ENCODE results near the gene KIF26A.
"Not testable (repeated sequence)": the region's sequence is repeated elsewhere in the genome, so short reads cannot be mapped to it uniquely, and the experiment has no call there.

Gene KIF26A

GRCh38 chr14:104195361-104195760, 57.0 kb downstream of the KIF26A start:
- no peak for DNase-seq

DNA sequence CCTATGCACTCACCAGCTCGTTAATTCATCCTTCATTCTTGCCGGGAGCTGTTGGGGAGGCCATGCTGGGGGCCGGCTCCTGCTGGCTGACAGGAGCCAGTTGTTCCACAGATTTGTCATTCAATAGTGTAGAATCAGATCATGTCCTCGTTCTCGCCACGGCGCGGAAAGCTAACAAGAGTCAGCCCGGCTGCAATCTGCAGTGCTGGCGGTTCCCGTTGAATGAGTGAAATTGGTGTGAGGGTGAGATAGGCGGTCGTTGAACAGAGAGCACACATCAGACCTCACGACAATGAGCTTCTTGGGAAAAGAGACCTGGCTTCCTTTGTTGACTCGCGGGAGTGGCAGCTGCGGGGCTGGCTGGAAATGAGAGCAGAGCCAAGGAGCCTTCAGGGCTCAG, 57.5 kb downstream of the KIF26A start:
- DNase-seq = no peak

DNA sequence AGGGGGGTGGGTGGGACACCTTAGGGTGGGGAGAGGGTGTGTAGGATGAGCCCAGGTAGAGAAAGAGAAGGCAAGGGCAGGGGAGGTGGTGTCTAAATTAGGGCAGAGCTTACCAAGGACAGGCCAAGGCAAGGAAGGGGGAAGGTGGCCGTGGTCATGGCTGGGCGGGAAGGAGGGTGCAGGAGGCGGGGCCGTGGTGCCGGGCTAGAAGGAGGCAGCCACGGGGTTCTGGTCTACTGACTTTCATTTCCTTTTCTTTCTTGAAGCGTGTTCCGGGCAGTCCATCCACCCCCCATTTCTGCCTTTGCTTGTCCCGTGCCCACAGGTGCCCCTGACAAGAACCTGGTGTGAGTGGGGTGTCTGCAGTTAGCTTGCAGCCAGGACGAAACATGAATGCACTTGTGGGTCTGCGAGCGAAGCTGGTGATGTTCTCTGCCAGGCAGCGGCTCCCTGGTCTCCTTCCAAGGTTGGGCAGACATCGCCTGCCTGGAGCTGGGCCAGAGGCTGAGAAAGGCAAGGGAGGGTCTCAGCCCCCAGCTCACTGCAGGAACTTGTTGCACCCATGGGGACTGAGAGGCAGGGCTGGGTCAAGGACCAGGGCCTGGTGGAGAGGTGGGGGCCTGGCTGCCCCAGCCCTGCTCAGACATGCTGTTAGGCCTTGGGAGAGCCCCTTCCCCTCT, 58.2 kb downstream of the KIF26A start:
- DNase-seq = no peak

DNA sequence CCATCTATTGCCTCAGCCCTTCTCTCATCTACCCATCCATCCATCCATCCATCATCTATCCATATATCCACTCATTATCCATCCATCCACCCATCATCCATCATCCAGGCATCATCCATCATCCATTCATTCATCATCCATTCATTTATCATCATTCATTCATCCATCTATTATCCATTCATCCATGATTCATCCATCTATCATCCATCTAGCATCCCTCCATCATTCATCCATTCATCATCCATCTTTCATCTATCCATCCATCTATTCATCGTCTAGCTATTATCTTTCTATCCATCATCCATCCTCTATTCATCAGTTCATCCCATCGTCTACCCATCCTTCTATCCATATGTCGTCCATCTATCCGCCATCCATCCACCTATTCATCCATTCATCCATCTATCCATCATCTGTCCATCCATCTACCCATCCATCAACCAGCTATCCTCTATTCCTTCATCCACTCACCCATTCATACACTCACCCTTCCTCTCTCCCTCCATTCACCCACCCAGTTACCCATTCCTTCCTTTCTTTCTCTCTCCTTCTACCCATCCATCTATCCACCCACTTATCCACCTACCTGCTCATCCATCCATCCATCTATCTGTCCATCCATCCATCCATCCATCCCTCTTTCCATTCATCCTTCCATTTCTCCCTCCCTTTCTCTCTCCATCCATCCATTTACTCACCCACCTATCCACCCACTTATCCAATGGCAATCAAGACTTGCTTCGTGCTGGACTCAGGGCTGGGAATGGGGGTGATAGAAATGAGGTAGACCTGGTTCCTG, 59.3 kb downstream of the KIF26A start:
- no peak for DNase-seq

DNA sequence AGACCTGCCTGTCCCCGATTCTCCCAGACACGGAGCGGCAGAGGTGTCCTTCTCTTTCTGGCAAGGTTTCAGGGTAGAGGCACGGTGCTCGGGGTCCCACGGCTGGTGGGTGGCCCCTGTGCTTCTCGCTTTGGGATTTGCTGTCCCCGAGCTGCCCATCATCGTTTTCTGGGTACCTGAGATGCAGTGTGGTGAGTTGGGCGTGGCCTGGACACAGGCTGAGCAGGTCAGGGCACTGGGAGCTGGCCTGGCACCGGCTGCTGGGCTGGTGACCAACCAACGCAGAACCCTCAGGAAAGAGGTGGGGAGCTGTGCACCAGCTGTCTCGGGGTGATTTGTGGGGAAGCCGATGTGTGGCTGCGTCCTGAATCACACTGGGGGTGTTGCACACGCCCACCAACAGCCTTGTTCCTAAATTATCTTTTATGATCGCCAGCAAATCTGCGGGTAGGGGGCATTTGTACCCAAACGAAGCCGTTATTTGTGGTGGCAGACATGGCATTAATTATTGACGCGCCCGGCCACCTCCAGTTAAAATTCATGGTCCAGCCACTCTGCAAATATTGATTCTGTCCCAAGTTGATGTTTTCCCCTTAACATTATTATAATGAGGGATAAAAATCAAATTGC, 61.0 kb downstream of the KIF26A start:
- DNase-seq = no peak

DNA sequence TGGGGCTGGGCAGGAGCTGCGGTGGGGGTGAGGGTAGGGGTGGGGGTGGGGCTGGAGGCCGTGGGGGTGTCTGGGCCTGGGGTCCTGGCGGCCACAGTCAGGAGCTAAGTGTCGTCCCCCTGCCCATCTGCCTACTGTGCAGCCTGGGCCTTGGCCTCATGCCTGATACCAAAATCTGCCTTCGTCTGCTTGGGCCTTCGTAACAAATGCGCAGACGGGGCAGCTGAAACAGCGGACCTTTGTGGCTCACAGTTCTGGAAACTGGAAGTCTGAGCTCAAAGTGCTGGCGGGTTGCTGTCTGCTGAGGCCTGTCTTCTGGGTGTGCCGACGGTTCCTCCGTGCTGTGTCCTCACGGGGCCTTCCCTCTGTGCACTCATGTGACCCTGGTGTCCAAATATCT, 61.7 kb downstream of the KIF26A start:
- no peak for DNase-seq

GRCh38 chr14:104200591-104200990, 62.2 kb downstream of the KIF26A start:
- no peak for DNase-seq

- no peak for DNase-seq
Measured at GRCh38 chr14:104201063-104201462, 62.7 kb downstream of the KIF26A start.

DNA sequence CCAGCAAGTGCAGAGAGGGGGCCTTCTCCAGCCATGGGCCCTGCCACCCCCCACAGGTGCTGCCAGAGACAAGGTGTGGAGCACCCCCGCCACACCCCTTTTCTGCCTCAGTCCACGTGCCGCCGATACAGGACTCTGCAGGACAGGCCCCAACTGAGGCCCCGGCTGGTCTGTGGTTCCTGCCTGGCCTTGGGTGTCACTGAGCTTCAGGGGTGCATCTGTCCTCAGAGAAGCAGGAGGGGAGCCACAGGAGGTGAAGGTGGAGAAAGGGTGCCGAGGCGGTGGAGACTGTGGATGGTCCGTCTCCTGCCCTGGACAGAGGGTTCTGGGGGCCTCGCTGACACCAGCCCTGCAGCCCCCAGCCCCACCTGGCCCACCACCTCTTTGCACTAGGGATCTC, 63.1 kb downstream of the KIF26A start:
- no peak for DNase-seq

GRCh38 chr14:104202259-104203070, 64.1 kb downstream of the KIF26A start:
- DNase-seq = no peak

DNA sequence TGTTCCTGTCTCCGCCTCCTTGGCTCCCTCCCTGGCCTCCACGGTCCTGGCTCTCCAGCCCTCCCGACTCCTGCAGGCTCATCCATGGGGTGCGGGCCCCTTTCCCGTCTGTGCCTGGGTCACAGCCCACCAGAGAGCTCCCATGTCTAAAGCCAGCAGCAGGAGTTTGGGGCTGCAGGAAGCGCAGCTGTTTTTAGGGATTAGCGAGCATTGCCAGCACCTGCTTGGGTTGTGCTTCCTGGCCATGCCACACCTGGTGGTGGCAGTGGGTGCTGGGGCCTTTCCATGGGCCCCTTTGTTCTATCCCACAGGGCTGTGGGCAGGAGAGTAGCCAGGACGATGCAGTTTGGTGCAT, 64.7 kb downstream of the KIF26A start:
- DNase-seq = no peak

GRCh38 chr14:104204660-104205149, 66.3 kb downstream of the KIF26A start:
- DNase-seq = no peak

DNA sequence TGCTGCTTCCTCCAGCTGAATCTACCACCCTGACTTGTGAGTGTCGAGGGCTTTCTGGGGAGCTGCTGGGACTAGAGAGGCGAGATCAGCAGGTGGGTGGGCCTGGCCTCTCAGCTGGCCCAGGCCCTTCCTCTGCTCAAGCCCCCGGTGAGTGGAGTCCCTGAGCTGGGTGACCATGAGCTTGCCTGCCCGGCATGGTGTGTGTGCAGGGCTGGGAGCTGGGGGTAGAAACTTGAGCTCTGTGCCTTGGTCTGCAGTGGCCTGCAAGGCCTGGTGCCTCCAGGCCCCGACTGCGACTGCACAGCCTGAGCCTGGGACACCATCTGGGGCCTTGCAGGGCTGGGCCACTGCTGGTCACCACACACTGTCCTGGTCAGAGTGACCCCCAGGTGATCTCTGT, 67.4 kb downstream of the KIF26A start:
- DNase-seq = no peak

GRCh38 chr14:104206281-104206904, 68.0 kb downstream of the KIF26A start:
- DNase-seq = no peak

- DNase-seq = no peak
Measured at GRCh38 chr14:104207142-104208014, 69.0 kb downstream of the KIF26A start.

GRCh38 chr14:104208015-104208295, 69.6 kb downstream of the KIF26A start:
- not testable (repeated sequence) for DNase-seq

GRCh38 chr14:104208331-104208730, 69.9 kb downstream of the KIF26A start:
- DNase-seq = not testable (repeated sequence)

GRCh38 chr14:104209071-104209470, 70.7 kb downstream of the KIF26A start:
- DNase-seq = not testable (repeated sequence)

DNA sequence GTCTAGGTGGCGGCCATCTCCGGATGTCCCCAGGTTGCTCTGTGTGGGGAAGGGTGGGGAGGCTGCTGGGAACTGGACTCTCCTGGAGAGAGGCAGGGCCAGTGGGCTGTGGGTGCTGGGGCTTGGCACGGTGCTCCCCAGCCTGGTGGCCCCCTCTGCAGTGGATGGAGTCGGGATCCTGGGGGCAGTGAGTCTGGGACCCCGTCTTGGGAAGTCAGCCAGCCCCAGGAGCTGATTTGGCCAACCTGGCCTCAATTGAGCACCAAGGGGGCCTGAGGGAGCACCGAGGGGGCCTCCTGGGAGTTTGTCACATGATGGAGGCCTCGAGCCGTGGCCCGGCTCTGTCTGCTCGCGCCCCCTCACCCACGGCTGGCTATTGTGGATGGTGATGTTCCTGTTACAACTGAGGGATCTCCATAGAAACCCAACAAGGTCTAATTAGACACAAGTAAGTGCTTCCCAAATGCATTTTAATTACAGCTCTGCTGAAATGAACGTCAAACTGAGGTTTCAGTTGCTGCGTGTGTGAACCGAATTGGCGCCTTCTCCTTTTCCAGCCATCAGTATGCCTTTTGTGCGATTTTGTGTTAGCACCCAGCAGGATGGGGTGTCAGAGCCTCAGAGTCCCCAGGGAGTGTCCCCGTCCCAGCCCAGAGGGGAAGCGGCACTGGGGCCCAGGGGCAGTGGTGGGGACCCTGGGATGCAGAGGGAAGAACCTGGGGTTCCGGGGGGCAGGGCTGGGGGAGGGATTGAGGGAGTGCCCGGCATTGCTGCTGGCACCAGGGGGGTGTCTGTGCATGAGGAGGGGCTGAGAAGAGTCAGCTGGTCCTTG, 71.8 kb downstream of the KIF26A start:
- DNase-seq = no peak

- DNase-seq = no peak
Measured at GRCh38 chr14:104210817-104211195, 72.4 kb downstream of the KIF26A start.

DNA sequence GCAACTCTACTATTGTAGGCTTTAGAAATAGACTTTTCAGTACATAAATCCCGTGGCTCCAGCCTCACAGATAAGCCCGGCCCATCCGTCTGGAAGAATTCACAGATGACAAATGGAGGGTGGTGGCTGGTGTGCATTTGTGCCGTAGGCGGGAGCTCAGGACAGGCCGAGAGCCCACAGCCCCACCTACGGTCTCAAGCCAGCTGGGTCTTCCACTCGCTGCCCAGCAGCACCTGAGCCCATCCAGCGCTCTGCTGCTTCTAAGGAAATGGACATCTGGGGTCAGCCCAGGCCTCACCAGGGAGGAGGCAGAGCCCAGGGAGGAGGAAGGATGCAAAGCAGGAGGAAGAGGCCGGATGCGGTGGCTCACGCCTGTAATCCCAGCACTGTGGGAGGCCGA, 72.8 kb downstream of the KIF26A start:
- DNase-seq = no peak

Data from stimulated activated CD4-positive, alpha-beta T cell treated with anti-CD3 and anti-CD28 coated beads, Interleukin-15, amount 100 ng/mL, for 24 hours (primary cell).